ENCODE measurements around the gene WDTC1. TPM values are rescaled to one million over a fixed set of nuclear protein-coding genes. Genes with fewer than 3 reads are reported as not detected.
"Not testable (repeated sequence)": the region's sequence is repeated elsewhere in the genome, so short reads cannot be mapped to it uniquely, and the experiment has no call there.

The WDTC1 gene, protein sequence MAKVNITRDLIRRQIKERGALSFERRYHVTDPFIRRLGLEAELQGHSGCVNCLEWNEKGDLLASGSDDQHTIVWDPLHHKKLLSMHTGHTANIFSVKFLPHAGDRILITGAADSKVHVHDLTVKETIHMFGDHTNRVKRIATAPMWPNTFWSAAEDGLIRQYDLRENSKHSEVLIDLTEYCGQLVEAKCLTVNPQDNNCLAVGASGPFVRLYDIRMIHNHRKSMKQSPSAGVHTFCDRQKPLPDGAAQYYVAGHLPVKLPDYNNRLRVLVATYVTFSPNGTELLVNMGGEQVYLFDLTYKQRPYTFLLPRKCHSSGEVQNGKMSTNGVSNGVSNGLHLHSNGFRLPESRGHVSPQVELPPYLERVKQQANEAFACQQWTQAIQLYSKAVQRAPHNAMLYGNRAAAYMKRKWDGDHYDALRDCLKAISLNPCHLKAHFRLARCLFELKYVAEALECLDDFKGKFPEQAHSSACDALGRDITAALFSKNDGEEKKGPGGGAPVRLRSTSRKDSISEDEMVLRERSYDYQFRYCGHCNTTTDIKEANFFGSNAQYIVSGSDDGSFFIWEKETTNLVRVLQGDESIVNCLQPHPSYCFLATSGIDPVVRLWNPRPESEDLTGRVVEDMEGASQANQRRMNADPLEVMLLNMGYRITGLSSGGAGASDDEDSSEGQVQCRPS
- total RNA-seq (2022) (15.7 and 18.9 TPM in 2 replicates), Bru-seq, nascent RNA (percentile 47 among the genes with signal in this experiment), BruChase-seq, experiment 1, labeled RNA remaining after a 6-hour chase (percentile 57 among the genes with signal in this experiment), BruChase-seq, experiment 2, labeled RNA remaining after a 2-hour chase (percentile 49 among the genes with signal in this experiment)
- long read RNA-seq, full-length matches to known transcripts = 11 of 22 reads
- long read RNA-seq, partial matches to known transcripts = 5 of 22 reads
- long read RNA-seq, other reads (novel, unspliced or antisense) = 6 of 22 reads

DNA sequence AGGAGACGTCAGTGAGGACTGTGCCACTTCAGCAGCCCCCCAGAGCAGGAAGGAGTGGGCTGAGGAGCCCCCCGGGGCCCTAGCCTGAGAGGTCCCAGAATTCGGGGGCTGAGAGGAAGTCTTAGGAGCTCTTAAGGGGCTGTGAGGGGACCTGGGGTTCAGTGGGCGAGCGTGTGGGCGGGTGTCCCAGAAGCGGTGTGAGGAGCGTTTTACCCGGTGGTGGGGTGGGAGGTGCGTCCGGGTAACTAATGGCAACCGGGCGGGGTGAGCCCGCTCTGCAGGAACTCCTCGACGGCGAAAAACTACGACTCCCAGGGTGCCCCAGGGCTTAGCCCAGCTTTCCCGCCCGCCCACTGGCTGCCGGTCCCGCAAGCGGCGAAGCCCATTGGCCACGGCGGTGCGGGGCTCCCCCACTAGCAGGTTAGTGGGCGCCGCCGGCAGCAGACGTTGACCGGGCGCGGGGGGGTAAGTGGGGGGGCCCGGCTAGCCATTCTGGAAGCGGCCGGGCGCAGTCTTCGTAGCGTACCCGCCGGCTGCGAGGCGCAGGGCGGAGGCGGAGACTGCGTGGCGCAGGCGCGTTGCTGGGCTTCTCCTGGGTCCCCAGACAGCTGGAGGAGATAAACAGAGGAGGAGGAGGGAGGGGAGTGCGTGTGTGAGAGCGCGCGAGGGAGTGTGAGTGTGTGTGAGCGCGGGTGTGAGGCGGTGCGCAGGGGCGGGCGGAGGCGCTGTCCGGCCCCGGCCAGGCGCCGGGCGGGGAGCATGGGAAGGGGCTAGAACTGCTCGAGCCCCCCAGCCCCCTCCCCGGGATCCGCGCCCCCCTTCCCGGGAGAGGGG is at the start of gene WDTC1:
TSS of gene WDTC1 (plus strand) at position 584 of the 834 bp plus-strand sequence. CDS start 26,423 bp downstream, outside the sequence.
- no peaks in the 10 kb centered on the region for H3K27me3 Mint-ChIP-seq (ENCODE audit: insufficient read depth, unreplicated experiment)
- TF ChIP-seq, protein P1, sequence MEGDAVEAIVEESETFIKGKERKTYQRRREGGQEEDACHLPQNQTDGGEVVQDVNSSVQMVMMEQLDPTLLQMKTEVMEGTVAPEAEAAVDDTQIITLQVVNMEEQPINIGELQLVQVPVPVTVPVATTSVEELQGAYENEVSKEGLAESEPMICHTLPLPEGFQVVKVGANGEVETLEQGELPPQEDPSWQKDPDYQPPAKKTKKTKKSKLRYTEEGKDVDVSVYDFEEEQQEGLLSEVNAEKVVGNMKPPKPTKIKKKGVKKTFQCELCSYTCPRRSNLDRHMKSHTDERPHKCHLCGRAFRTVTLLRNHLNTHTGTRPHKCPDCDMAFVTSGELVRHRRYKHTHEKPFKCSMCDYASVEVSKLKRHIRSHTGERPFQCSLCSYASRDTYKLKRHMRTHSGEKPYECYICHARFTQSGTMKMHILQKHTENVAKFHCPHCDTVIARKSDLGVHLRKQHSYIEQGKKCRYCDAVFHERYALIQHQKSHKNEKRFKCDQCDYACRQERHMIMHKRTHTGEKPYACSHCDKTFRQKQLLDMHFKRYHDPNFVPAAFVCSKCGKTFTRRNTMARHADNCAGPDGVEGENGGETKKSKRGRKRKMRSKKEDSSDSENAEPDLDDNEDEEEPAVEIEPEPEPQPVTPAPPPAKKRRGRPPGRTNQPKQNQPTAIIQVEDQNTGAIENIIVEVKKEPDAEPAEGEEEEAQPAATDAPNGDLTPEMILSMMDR (IDR thresholded peaks at IDR 0.05; ENCODE audit: unreplicated experiment) = no peak
- DNase-seq (ENCODE audit: unreplicated experiment) = peak; percentile 95
- ChIA-PET POLR2A (interaction anchor here (0.5 to 2.5 kb wide), 21 partner anchors 9 to 1745 kb away, joined by 3 to 15 read pairs (median 3); partner anchors contain the start of gene STX12), CTCF (interaction anchor here (0.6 kb wide), 2 partner anchors 29 to 240 kb away, joined by 3 to 4 read pairs; no protein-coding TSS in a partner anchor)
- intact Hi-C loops (cut with micrococcal nuclease) = no loop called here
- peaks cover 5% of the 10 kb centered on the region for H3K36me3 Mint-ChIP-seq (ENCODE audit: insufficient read depth, unreplicated experiment)
- H3K4me1 Mint-ChIP-seq (ENCODE audit: insufficient read depth, unreplicated experiment) = peaks cover 12% of the 10 kb centered on the region
- BruUV-seq (replicated peaks) = no TSS peak
- H3K27ac Mint-ChIP-seq (ENCODE audit: low read depth, unreplicated experiment) = peak within 1 kb of the TSS; percentile 68
- peak within 1 kb of the TSS; percentile 98 for H3K4me3 Mint-ChIP-seq (ENCODE audit: unreplicated experiment)
- no peaks in the 10 kb centered on the region for H3K9me3 Mint-ChIP-seq (ENCODE audit: unreplicated experiment)

DNA sequence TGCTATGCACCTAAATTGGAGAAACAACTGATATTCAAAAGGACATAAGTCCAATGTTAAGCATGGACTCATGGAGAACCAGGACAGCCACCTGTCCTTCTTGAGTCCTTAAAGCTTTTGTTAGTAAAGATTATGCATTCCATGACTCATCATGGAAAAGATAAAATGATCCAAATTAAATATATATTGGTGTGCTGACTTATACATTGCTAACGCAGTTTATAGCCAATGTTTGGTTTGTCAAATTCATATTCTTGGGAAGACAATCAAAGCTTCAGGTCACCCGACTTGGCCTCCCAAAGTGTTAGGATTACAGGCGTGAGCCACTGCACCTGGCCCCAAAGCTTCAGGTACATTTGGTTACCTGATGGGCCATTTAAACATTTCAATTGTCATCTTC is 49.8 kb upstream of the WDTC1 start:
- H3K4me1 Mint-ChIP-seq (ENCODE audit: insufficient read depth, unreplicated experiment); BruUV-seq (replicated peaks); H3K27ac Mint-ChIP-seq (ENCODE audit: low read depth, unreplicated experiment); H3K4me3 Mint-ChIP-seq (ENCODE audit: unreplicated experiment); intact Hi-C loops (cut with micrococcal nuclease); H3K9me3 Mint-ChIP-seq (ENCODE audit: unreplicated experiment); DNase-seq (ENCODE audit: unreplicated experiment); H3K27me3 Mint-ChIP-seq (ENCODE audit: insufficient read depth, unreplicated experiment): not testable (repeated sequence)
- peaks cover 12% of the 10 kb centered on the region for H3K36me3 Mint-ChIP-seq (ENCODE audit: insufficient read depth, unreplicated experiment)
- CTCF ChIA-PET = interaction anchor here (0.6 to 1.2 kb wide), 2 partner anchors 114 to 605 kb away, joined by 3 read pairs; no protein-coding TSS in a partner anchor
- POLR2A ChIA-PET = interaction anchor here (0.6 kb wide), 1 partner anchor 114 kb away, joined by 3 read pairs; no protein-coding TSS in a partner anchor

DNA sequence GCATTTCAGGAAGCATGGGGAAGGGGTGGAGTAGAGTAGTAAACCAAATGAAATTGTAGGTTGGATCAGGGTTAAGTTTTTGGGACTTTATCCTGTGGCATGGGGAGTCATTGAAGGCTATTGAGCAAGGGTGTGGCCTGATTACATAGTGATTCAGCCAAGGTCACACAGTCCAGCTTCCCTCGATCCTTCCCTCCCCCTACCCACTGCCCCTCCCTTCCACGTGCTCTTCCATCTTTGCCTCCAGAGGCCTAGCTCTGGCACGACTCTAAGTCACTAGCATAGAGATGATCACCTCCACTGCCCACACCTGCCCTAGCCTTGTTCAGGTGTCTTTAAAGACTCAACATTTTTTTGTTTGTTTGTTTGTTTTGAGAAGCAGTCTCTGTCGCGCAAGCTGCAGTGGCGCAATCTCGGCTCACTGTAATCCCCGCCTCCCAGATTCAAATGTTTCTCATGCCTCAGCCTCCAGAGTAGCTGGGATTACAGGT is 42.3 kb upstream of the WDTC1 start:
- TF ChIP-seq, protein P1 (IDR thresholded peaks at IDR 0.05; ENCODE audit: unreplicated experiment) = no peak
- BruUV-seq (replicated peaks) = no TSS peak
- intact Hi-C loops (cut with micrococcal nuclease) = loop anchor here (2.0 kb wide), 1 partner anchor 37 kb away; the partner anchor contains the start of gene SLC9A1
- no peaks in the 10 kb centered on the region for H3K27me3 Mint-ChIP-seq (ENCODE audit: insufficient read depth, unreplicated experiment)
- CTCF ChIA-PET = interaction anchor here (1.1 to 1.6 kb wide), 4 partner anchors 81 to 146 kb away, joined by 3 to 6 read pairs (median 4); no protein-coding TSS in a partner anchor
- H3K4me3 Mint-ChIP-seq (ENCODE audit: unreplicated experiment) = peak overlapping the region; percentile 5
- H3K9me3 Mint-ChIP-seq (ENCODE audit: unreplicated experiment) = no peaks in the 10 kb centered on the region
- H3K27ac Mint-ChIP-seq (ENCODE audit: low read depth, unreplicated experiment) = peak overlapping the region; percentile 43
- H3K4me1 Mint-ChIP-seq (ENCODE audit: insufficient read depth, unreplicated experiment) = peaks cover 15% of the 10 kb centered on the region
- POLR2A ChIA-PET = interaction anchor here (0.8 to 2.8 kb wide), 5 partner anchors 10 to 80 kb away, joined by 3 to 18 read pairs (median 5); partner anchors contain the start of gene SLC9A1
- no peaks in the 10 kb centered on the region for H3K36me3 Mint-ChIP-seq (ENCODE audit: insufficient read depth, unreplicated experiment)
- DNase-seq (ENCODE audit: unreplicated experiment) = peak; percentile 58

Data from MCF 10A (cell line).